IMR-90 (cell line): ENCODE results near the gene OR51B4. TPM values are rescaled to one million over a fixed set of nuclear protein-coding genes. Genes with fewer than 3 reads are reported as not detected.
A peak's percentile ranks its signal among the peaks of the same experiment; 100 is the strongest.

Experiments
- ATAC-seq: fragments of 200-7000 bp; cut with Tn5 transposase; 2 replicates; pipeline ENCODE4 v1.9.1; 2020; ENCODE audit warnings: low read depth, mild to moderate bottlenecking, moderate library complexity
- BruUV-seq: library from RNA; stranded (reverse); fragments of 400-500 nt; replicated peaks from 2 replicates; lab custom pipeline; 2021; lab: Mats Ljungman, UMichigan
- CTCF ChIA-PET: fragments of 300-600 bp; formaldehyde crosslinking; extraction: SDS; loops from one replicate; lab custom pipeline; 2021; ENCODE audit warnings: antibody characterized with exemption; lab: Yijun Ruan, JAX
- POLR2A ChIA-PET: fragments of 300-600 bp; sonication (Branson Sonifier 250); formaldehyde crosslinking; loops from one replicate; lab custom pipeline; 2022; ENCODE audit warnings: antibody characterized with exemption; ENCODE audit not compliant: unreplicated experiment; lab: Charles Lee
- DNase-seq: peaks from one replicate; pipeline ENCODE4 v3.0.0; 2013
- H2AFZ ChIP-seq: replicated peaks from 2 replicates; pipeline ENCODE3; 2013; ENCODE audit warnings: low read length, mild to moderate bottlenecking; ENCODE audit not compliant: poor library complexity
- H2AK5ac ChIP-seq: 2 replicates; pipeline ENCODE4 v1.6.1; 2013; ENCODE audit warnings: low read depth, low read length, inconsistent platforms
- H2AK9ac ChIP-seq: replicated peaks from 2 replicates; pipeline ENCODE3; 2013; ENCODE audit warnings: mild to moderate bottlenecking, low read depth, low read length, moderate library complexity; ENCODE audit not compliant: poor library complexity
- H2BK120ac ChIP-seq: 2 replicates; pipeline ENCODE4 v1.6.1; 2013; ENCODE audit warnings: low read depth, low read length, inconsistent platforms
- H2BK15ac ChIP-seq: 3 replicates; pipeline ENCODE4 v1.6.1; 2013; ENCODE audit warnings: low read depth, low read length, inconsistent platforms
- H2BK20ac ChIP-seq: 2 replicates; pipeline ENCODE4 v1.6.1; 2013; ENCODE audit warnings: low read depth, mild to moderate bottlenecking, inconsistent platforms, low read length, moderate library complexity
- H2BK5ac ChIP-seq: 2 replicates; pipeline ENCODE4 v1.6.1; 2013; ENCODE audit warnings: mild to moderate bottlenecking, low read depth, low read length, inconsistent platforms; ENCODE audit not compliant: poor library complexity, severe bottlenecking
- H3K14ac ChIP-seq: replicated peaks from 2 replicates; pipeline ENCODE4 v1.6.1; 2013; ENCODE audit warnings: low read depth, low read length, inconsistent platforms
- H3K18ac ChIP-seq: 2 replicates; pipeline ENCODE4 v1.6.1; 2013; ENCODE audit warnings: low read depth, low read length, control low read depth
- H3K23ac ChIP-seq: 2 replicates; pipeline ENCODE4 v1.6.1; 2013; ENCODE audit warnings: low read depth, low read length, inconsistent platforms
- H3K27ac ChIP-seq: 2 replicates; pipeline ENCODE4 v1.5.1; 2013; ENCODE audit warnings: mild to moderate bottlenecking, control low read depth, low read length; ENCODE audit not compliant: insufficient read depth
- H3K27me3 ChIP-seq: 2 replicates; pipeline ENCODE4 v1.6.1; 2013; ENCODE audit warnings: low read length; ENCODE audit not compliant: control insufficient read depth, insufficient read depth
- H3K36me3 ChIP-seq: 2 replicates; pipeline ENCODE4 v1.6.1; 2013; ENCODE audit warnings: low read length, mixed read lengths; ENCODE audit not compliant: control insufficient read depth, insufficient read depth
- H3K4ac ChIP-seq: 2 replicates; pipeline ENCODE4 v1.6.1; 2013; ENCODE audit warnings: low read depth, low read length, inconsistent platforms
- H3K4me1 ChIP-seq: 2 replicates; pipeline ENCODE4 v1.6.1; 2013; ENCODE audit warnings: low read length, mixed read lengths; ENCODE audit not compliant: control insufficient read depth, insufficient read depth
- H3K4me2 ChIP-seq: 2 replicates; pipeline ENCODE4 v1.6.1; 2013; ENCODE audit warnings: low read depth, mild to moderate bottlenecking, control low read depth, low read length, moderate library complexity
- H3K4me3 ChIP-seq: 2 replicates; pipeline ENCODE4 v1.5.1; 2013; ENCODE audit warnings: low read depth, mild to moderate bottlenecking, control low read depth, low read length, moderate library complexity; ENCODE audit not compliant: insufficient read depth
- H3K56ac ChIP-seq: 2 replicates; pipeline ENCODE4 v1.6.1; 2013; ENCODE audit warnings: low read length, inconsistent platforms; ENCODE audit not compliant: insufficient read depth; ENCODE audit errors: extremely low read depth
- H3K79me1 ChIP-seq, 2 experiments: 2 replicates each; pipeline ENCODE4 v1.6.1; 2013; ENCODE audit warnings: low read length in 2 of 2, inconsistent platforms in 1 of 2, low read depth in 1 of 2
- H3K9ac ChIP-seq: 2 replicates; pipeline ENCODE4 v1.6.1; 2013; ENCODE audit warnings: low read depth, low read length, control low read depth
- H3K9me1 ChIP-seq: 2 replicates; pipeline ENCODE4 v1.6.1; 2013; ENCODE audit warnings: low read length, inconsistent platforms; ENCODE audit not compliant: insufficient read depth
- H3K9me3 ChIP-seq: 2 replicates; pipeline ENCODE4 v1.6.1; 2013; ENCODE audit warnings: low read length; ENCODE audit not compliant: control insufficient read depth, insufficient read depth
- H4K20me1 ChIP-seq: 2 replicates; pipeline ENCODE4 v1.6.1; 2013; ENCODE audit warnings: low read length, inconsistent platforms; ENCODE audit not compliant: insufficient read depth
- H4K5ac ChIP-seq: 2 replicates; pipeline ENCODE4 v1.6.1; 2013; ENCODE audit warnings: mild to moderate bottlenecking, low read depth, low read length, control low read depth
- H4K8ac ChIP-seq, 2 experiments: 2 replicates each; pipeline ENCODE4 v1.6.1; 2013; ENCODE audit warnings: low read depth in 2 of 2, low read length in 2 of 2, control low read depth in 1 of 2, inconsistent platforms in 1 of 2
- H4K91ac ChIP-seq: 2 replicates; pipeline ENCODE4 v1.6.1; 2013; ENCODE audit warnings: low read depth, low read length, inconsistent platforms; ENCODE audit not compliant: insufficient read depth
- BHLHE40 ChIP-seq: fragments of 150-350 bp; IDR thresholded peaks from 2 replicates; pipeline ENCODE4 v1.6.1; 2016; ENCODE audit warnings: mild to moderate bottlenecking, low read depth, low read length
- CHD1 ChIP-seq: IDR thresholded peaks from 2 replicates; pipeline ENCODE4 v1.6.1; 2012; ENCODE audit warnings: low read depth, low read length, improper control_type of control experiment
- FOS ChIP-seq: fragments of 150-350 bp; IDR thresholded peaks from 2 replicates; pipeline ENCODE4 v1.6.1; 2016; ENCODE audit warnings: low read depth, low read length
- MAFK ChIP-seq: IDR thresholded peaks from 2 replicates; pipeline ENCODE4 v1.6.1; 2012; ENCODE audit warnings: low read depth, low read length, improper control_type of control experiment
- MAZ ChIP-seq: IDR thresholded peaks from 2 replicates; pipeline ENCODE4 v1.6.1; 2012; ENCODE audit warnings: low read depth, mild to moderate bottlenecking, low read length, improper control_type of control experiment, moderate library complexity, borderline replicate concordance
- MXI1 ChIP-seq: IDR thresholded peaks from 2 replicates; pipeline ENCODE4 v1.6.1; 2012; ENCODE audit warnings: low read depth, mild to moderate bottlenecking, low read length, moderate library complexity, borderline replicate concordance
- NFE2L2 ChIP-seq: fragments of 150-350 bp; IDR thresholded peaks from 2 replicates; pipeline ENCODE4 v1.6.1; 2016; ENCODE audit warnings: low read depth, mild to moderate bottlenecking, low read length
- POLR2A ChIP-seq: IDR thresholded peaks from 2 replicates; pipeline ENCODE4 v1.6.1; 2012; ENCODE audit warnings: mild to moderate bottlenecking, low read depth, low read length
- RAD21 ChIP-seq: IDR thresholded peaks from 2 replicates; pipeline ENCODE4 v1.6.1; 2012; ENCODE audit warnings: low read length, improper control_type of control experiment
- RCOR1 ChIP-seq: IDR thresholded peaks from 2 replicates; pipeline ENCODE4 v1.6.1; 2012; ENCODE audit warnings: mild to moderate bottlenecking, low read length, improper control_type of control experiment; ENCODE audit not compliant: insufficient replicate concordance
- RFX5 ChIP-seq: IDR thresholded peaks from 2 replicates; pipeline ENCODE4 v1.8.0; 2012; ENCODE audit warnings: low read depth, mild to moderate bottlenecking, low read length, moderate library complexity
- SMC3 ChIP-seq: fragments of 150-350 bp; IDR thresholded peaks from 2 replicates; pipeline ENCODE4 v1.6.1; 2016; ENCODE audit warnings: low read depth, mild to moderate bottlenecking, antibody characterized with exemption, low read length, moderate library complexity
- USF2 ChIP-seq: fragments of 150-350 bp; IDR thresholded peaks from 2 replicates; pipeline ENCODE4 v1.6.1; 2017; ENCODE audit warnings: mild to moderate bottlenecking, antibody characterized with exemption, low read length, low read depth
- WGBS, 2 experiments: methylation state at CpG; one replicate each; pipeline versions ENCODE4 v1.1.5 to v1.1.7; 2013; ENCODE audit warnings: missing lambda C conversion rate in 2 of 2; ENCODE audit not compliant: insufficient read length in 1 of 2; ENCODE audit errors: extremely low coverage in 2 of 2; 5-methylcytosine and 5-hydroxymethylcytosine counted together
- dilution Hi-C: fragments of 300-500 bp; cut with HindIII; formaldehyde crosslinking; loops from one replicate; pipeline ENCODE4 v1.14.3; 2018; ENCODE audit warnings: low sequenced_read_pairs; ENCODE audit not compliant: unreplicated experiment
- in situ Hi-C: fragments of 300-500 bp; cut with MboI; formaldehyde crosslinking; loops from 3 replicates; pipeline ENCODE4 v1.14.3; 2019; ENCODE audit warnings: low sequenced_read_pairs, inconsistent platforms, mixed read lengths
- intact Hi-C: fragments of 100-400 bp; cut with micrococcal nuclease; formaldehyde crosslinking; loops from 2 replicates; pipeline ENCODE4 v1.10.0; 2022
- polyA plus RNA-seq, 3 experiments: library from polyadenylated mRNA; depleted of rRNA; stranded (reverse); fragments of >200 nt; gene quantifications; 2 replicates each; pipeline ENCODE4 v1.2.3, GENCODE V29; 2012; ENCODE audit warnings: low replicate concordance in 1 of 3
- total RNA-seq: library from RNA; depleted of rRNA; stranded (reverse); fragments of >200 nt; gene quantifications from 2 replicates; pipeline ENCODE4 v1.2.3, GENCODE V29; 2012
- TF ChIP-seq, protein P1 (sequence below): fragments of 150-350 bp; IDR thresholded peaks from 2 replicates; pipeline ENCODE4 v1.6.1; 2016; ENCODE audit warnings: low read depth, mild to moderate bottlenecking, low read length, moderate library complexity, borderline replicate concordance
- TF ChIP-seq, protein P2 (sequence below): conservative IDR thresholded peaks from 2 replicates; pipeline ENCODE4 v1.5.1; 2012; ENCODE audit warnings: mild to moderate bottlenecking, low read depth, low read length, improper control_type of control experiment

OR51B4 gene
- total and polyA plus RNA-seq, 2 of the 4 experiments (the other 2 are of a cell fraction) = not detected

- Histone ChIP-seq H3K4ac (peak overlapping the region; percentile 90), H3K9ac (no peak overlapping the region), H3K27ac (no peak overlapping the region; the same call in 1 of the 2 replicates), H3K9me1 (no peaks in the 10 kb centered on the region), H3K27me3 (no peaks in the 10 kb centered on the region), H3K56ac (no peak overlapping the region), H4K91ac (peak overlapping the region; percentile 86), H3K79me1 (no peaks in the 10 kb centered on the region), H3K4me1 (peaks cover 11% of the 10 kb centered on the region; the same call in 1 of the 2 replicates), H3K18ac (peak overlapping the region; percentile 96), H2BK15ac (peak overlapping the region; percentile 73; the same call in 2 of the 3 replicates), H3K23ac (peak overlapping the region; percentile 48), H4K20me1 (no peaks in the 10 kb centered on the region), H3K4me2 (no peak overlapping the region; the same call in 1 of the 2 replicates), H2BK5ac (peak overlapping the region; percentile 100), H3K14ac (peak overlapping the region; percentile 77), H4K8ac (peak overlapping the region; percentile 80 to 85), H2BK120ac (peak overlapping the region; percentile 97), H2AFZ (no peak overlapping the region), H2BK20ac (peak overlapping the region; percentile 99), H2AK9ac (no peak overlapping the region), H2AK5ac (peak overlapping the region; percentile 63), H3K36me3 (no peaks in the 10 kb centered on the region), H3K4me3 (no peak overlapping the region), H3K9me3 (no peaks in the 10 kb centered on the region), H4K5ac (peak overlapping the region; percentile 71)
- no peak for ATAC-seq
- CTCF ChIA-PET = interaction anchor here (0.6 to 0.9 kb wide), 2 partner anchors 13 to 1015 kb away, joined by 3 read pairs; no protein-coding TSS in a partner anchor
- DNase-seq = no peak
- no CpG with 5 or more reads among the region's 3 CpGs for WGBS, 2 experiments
- no TSS peak for BruUV-seq
- POLR2A ChIA-PET = interaction anchor here (0.9 kb wide), 1 partner anchor 15 kb away, joined by 3 read pairs; no protein-coding TSS in a partner anchor
- dilution Hi-C loops (no loop called here), intact Hi-C loops (no loop called here), in situ Hi-C loops (no loop called here)
- TF ChIP-seq POLR2A = no peak
- no peak for TF ChIP-seq NFE2L2
- no peak for TF ChIP-seq CHD1
- no peak for TF ChIP-seq FOS
- TF ChIP-seq MAZ = no peak
- TF ChIP-seq, protein P1, sequence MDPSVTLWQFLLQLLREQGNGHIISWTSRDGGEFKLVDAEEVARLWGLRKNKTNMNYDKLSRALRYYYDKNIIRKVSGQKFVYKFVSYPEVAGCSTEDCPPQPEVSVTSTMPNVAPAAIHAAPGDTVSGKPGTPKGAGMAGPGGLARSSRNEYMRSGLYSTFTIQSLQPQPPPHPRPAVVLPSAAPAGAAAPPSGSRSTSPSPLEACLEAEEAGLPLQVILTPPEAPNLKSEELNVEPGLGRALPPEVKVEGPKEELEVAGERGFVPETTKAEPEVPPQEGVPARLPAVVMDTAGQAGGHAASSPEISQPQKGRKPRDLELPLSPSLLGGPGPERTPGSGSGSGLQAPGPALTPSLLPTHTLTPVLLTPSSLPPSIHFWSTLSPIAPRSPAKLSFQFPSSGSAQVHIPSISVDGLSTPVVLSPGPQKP = no peak
- TF ChIP-seq RCOR1 = no peak
- TF ChIP-seq SMC3 = no peak
- no peak for TF ChIP-seq BHLHE40
- no peak for TF ChIP-seq MAFK
- TF ChIP-seq RAD21 = no peak
- TF ChIP-seq, protein P2, sequence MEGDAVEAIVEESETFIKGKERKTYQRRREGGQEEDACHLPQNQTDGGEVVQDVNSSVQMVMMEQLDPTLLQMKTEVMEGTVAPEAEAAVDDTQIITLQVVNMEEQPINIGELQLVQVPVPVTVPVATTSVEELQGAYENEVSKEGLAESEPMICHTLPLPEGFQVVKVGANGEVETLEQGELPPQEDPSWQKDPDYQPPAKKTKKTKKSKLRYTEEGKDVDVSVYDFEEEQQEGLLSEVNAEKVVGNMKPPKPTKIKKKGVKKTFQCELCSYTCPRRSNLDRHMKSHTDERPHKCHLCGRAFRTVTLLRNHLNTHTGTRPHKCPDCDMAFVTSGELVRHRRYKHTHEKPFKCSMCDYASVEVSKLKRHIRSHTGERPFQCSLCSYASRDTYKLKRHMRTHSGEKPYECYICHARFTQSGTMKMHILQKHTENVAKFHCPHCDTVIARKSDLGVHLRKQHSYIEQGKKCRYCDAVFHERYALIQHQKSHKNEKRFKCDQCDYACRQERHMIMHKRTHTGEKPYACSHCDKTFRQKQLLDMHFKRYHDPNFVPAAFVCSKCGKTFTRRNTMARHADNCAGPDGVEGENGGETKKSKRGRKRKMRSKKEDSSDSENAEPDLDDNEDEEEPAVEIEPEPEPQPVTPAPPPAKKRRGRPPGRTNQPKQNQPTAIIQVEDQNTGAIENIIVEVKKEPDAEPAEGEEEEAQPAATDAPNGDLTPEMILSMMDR = no peak
- no peak for TF ChIP-seq USF2
- TF ChIP-seq MXI1 = no peak
- TF ChIP-seq RFX5 = no peak
Observed at GRCh38 chr11:5348551-5349194, 46.9 kb upstream of the OR51B4 start.
